ENCODE measurements around the gene FYB1. TPM values are rescaled to one million over a fixed set of nuclear protein-coding genes. Genes with fewer than 3 reads are reported as not detected.

The FYB1 gene
- total RNA-seq, 1 experiment from 2014 or later: 10.5 TPM

DNA sequence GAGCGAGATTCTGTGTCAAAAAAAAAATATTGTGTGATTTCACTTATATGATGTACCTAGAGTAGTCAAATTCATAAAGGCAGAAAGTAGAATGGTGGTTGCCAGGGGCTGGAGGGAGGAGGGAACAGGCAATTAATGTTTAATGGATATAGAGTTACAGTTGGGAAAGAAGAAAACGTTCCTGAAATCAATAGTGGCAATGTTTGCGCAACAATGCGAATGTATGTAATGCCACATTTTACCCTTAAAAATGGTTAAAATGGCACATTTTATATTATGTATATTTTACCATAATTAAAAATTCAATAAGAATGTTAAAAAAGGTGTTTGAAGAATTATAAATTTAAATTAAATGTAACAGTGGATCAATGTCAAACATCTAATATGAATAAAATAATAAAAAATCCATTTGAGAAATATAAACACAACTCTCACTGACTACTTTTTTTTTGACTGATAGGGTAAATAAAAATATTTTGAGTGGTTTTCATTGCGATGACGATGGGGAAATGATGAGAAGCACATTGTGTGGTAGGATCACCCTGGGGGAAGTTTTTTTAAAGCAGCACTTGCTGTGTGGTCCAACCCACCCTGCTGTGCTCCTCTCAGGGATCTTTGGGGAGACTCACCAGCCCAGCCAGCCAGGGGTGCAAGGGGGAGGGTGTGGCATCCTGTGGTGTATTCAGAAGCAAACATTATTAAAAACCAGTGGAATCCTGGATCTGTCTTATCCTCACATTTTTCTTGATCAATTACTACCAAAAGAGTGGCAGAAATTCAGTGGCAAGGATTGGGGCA, 4.3 kb downstream of the FYB1 start:
- no peak for DNase-seq
- no peaks in the 10 kb centered on the region for H3K79me2 ChIP-seq (ENCODE audit: low read depth)
- ChIA-PET CTCF (no interaction called here), POLR2A (ENCODE audit: unreplicated experiment) (no interaction called here)
- TF ChIP-seq EZH2 (IDR thresholded peaks at IDR 0.05; ENCODE audit: low read depth): no peak
- TF ChIP-seq, protein P1, sequence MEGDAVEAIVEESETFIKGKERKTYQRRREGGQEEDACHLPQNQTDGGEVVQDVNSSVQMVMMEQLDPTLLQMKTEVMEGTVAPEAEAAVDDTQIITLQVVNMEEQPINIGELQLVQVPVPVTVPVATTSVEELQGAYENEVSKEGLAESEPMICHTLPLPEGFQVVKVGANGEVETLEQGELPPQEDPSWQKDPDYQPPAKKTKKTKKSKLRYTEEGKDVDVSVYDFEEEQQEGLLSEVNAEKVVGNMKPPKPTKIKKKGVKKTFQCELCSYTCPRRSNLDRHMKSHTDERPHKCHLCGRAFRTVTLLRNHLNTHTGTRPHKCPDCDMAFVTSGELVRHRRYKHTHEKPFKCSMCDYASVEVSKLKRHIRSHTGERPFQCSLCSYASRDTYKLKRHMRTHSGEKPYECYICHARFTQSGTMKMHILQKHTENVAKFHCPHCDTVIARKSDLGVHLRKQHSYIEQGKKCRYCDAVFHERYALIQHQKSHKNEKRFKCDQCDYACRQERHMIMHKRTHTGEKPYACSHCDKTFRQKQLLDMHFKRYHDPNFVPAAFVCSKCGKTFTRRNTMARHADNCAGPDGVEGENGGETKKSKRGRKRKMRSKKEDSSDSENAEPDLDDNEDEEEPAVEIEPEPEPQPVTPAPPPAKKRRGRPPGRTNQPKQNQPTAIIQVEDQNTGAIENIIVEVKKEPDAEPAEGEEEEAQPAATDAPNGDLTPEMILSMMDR (conservative IDR thresholded peaks at IDR 0.05): no peak
- peaks cover 22% of the 10 kb centered on the region; the same call in 1 of the 2 replicates for H3F3A ChIP-seq (ENCODE audit: insufficient read depth, low read depth)
- peaks cover 5% of the 10 kb centered on the region; the same call in 1 of the 2 replicates for H3K9me3 ChIP-seq (ENCODE audit: insufficient read depth, low read depth)
- peaks cover 42% of the 10 kb centered on the region for H3K4me1 ChIP-seq (replicated peaks; ENCODE audit: insufficient read depth)
- H3K27ac ChIP-seq: no peak overlapping the region
- H2AFZ ChIP-seq: no peak overlapping the region
- H3K4me2 ChIP-seq: no peak overlapping the region
- intact Hi-C loops (cut with micrococcal nuclease; ENCODE audit: unreplicated experiment): loop anchor here (5.0 kb wide), 1 partner anchor 207 kb away; the partner anchor contains the start of gene DAB2
- H3K36me3 ChIP-seq (ENCODE audit: low read depth): no peaks in the 10 kb centered on the region
- no peaks in the 10 kb centered on the region for H3K27me3 ChIP-seq (ENCODE audit: insufficient read depth, low read depth)
- BruUV-seq (replicated peaks): no TSS peak
- no peak overlapping the region for H3K4me3 ChIP-seq
- H3K9me2 ChIP-seq (ENCODE audit: insufficient read depth): no peaks in the 10 kb centered on the region
- no peaks in the 10 kb centered on the region for H4K20me1 ChIP-seq (ENCODE audit: insufficient read depth)

DNA sequence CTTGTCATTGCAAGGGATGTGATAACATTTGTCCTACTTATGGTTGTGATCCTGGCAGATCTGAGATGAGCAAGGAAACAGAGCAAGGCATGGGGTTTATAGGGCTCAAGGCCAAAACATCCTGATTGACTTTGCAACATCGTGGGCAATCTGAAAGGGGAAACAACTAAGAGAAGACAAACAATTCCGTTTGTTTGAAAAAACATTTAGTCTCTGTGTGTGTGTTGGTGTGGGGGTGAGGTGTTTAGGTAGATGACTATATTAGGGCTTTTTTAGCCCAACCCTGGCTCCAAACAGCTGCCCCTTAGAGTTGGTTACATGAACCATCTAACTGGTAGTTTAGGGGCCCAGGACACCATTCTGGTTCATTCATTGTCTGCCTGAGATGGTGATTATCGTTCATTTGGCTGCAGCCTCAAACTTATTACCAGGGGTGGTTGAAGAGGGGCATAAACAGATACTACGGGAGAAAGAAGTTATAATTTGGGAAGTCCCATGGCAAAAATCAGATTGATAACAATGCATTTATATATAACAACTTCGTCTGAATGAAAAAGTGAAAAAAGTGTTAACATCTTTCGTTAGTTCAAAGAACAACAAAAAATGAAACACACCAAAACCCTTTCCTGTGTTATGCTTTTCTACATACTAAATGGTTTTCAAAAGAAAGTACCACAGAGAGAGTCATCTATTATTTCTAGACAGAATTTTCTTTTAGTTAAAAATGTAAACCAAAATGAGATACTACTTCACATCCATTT, 5.7 kb downstream of the FYB1 start:
- Histone ChIP-seq H2AFZ (no peak overlapping the region), H3K4me1 (replicated peaks; ENCODE audit: insufficient read depth) (peaks cover 27% of the 10 kb centered on the region), H3K79me2 (ENCODE audit: low read depth) (no peaks in the 10 kb centered on the region), H3K9me3 (ENCODE audit: insufficient read depth, low read depth) (0 out of 2 replicates have a peak, but pooled peaks cover 5% of the 10 kb centered on the region), H3F3A (ENCODE audit: insufficient read depth, low read depth) (peaks cover 8% of the 10 kb centered on the region; the same call in 1 of the 2 replicates), H3K4me2 (no peak overlapping the region), H4K20me1 (ENCODE audit: insufficient read depth) (no peaks in the 10 kb centered on the region), H3K9me2 (ENCODE audit: insufficient read depth) (no peaks in the 10 kb centered on the region), H3K27ac (no peak overlapping the region), H3K27me3 (ENCODE audit: insufficient read depth, low read depth) (no peaks in the 10 kb centered on the region), H3K4me3 (no peak overlapping the region), H3K36me3 (ENCODE audit: low read depth) (no peaks in the 10 kb centered on the region)
- POLR2A ChIA-PET (ENCODE audit: unreplicated experiment): no interaction called here
- TF ChIP-seq, protein P1 (conservative IDR thresholded peaks at IDR 0.05): no peak
- no peak for TF ChIP-seq EZH2 (IDR thresholded peaks at IDR 0.05; ENCODE audit: low read depth)
- no peak for DNase-seq
- intact Hi-C loops (cut with micrococcal nuclease; ENCODE audit: unreplicated experiment): no loop called here
- CTCF ChIA-PET: no interaction called here
- BruUV-seq (replicated peaks): no TSS peak

DNA sequence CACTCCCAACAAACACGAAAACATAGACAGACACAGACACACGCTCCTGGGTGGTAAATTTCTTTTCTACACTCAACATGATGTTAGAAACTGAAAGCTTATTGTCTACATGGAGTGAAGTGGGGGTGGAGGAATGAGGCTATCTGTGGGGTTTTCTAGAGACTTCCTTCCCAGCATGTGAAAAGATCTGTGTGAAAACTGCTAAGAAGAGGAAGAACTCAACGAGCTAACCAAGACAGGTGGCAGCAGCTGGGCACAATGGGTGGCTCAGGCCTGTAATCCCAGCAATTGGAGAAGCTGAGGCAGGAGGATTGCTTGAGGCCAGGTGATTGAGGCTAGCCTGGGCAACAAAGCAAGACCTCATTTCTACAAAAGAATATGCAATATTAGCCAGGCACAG, 7.6 kb downstream of the FYB1 start:
- ChIA-PET CTCF (interaction anchor here (0.6 kb wide), 1 partner anchor 106 kb away, joined by 4 read pairs; no protein-coding TSS in a partner anchor), POLR2A (ENCODE audit: unreplicated experiment) (interaction anchor here (0.5 to 0.6 kb wide), 2 partner anchors 84 to 392 kb away, joined by 3 to 10 read pairs; no protein-coding TSS in a partner anchor)
- Histone ChIP-seq H3K36me3 (ENCODE audit: low read depth) (no peaks in the 10 kb centered on the region), H3K4me3 (no peak overlapping the region), H3K9me2 (ENCODE audit: insufficient read depth) (no peaks in the 10 kb centered on the region), H3F3A (ENCODE audit: insufficient read depth, low read depth) (peaks cover 5% of the 10 kb centered on the region; the same call in 1 of the 2 replicates), H3K9me3 (ENCODE audit: insufficient read depth, low read depth) (0 out of 2 replicates have a peak, but pooled peaks cover 5% of the 10 kb centered on the region), H2AFZ (no peak overlapping the region), H3K27ac (no peak overlapping the region), H3K4me2 (no peak overlapping the region), H3K4me1 (replicated peaks; ENCODE audit: insufficient read depth) (peaks cover 10% of the 10 kb centered on the region), H3K79me2 (ENCODE audit: low read depth) (no peaks in the 10 kb centered on the region), H4K20me1 (ENCODE audit: insufficient read depth) (no peaks in the 10 kb centered on the region; the same call in 1 of the 2 replicates), H3K27me3 (ENCODE audit: insufficient read depth, low read depth) (no peaks in the 10 kb centered on the region)
- BruUV-seq (replicated peaks): no TSS peak
- TF ChIP-seq, protein P1 (conservative IDR thresholded peaks at IDR 0.05): no peak
- no peak for TF ChIP-seq EZH2 (IDR thresholded peaks at IDR 0.05; ENCODE audit: low read depth)
- intact Hi-C loops (cut with micrococcal nuclease; ENCODE audit: unreplicated experiment): no loop called here
- DNase-seq: no peak
